Duodenal mucosa (tissue), 2 donors: ENCODE measurements around the gene DAAM1.

Experiments used
- H3K27ac ChIP-seq: one replicate; pipeline ENCODE4 v1.7.0; 2013; ENCODE audit warnings: low read depth, low read length
- H3K27me3 ChIP-seq, 2 donors: one replicate each; pipeline ENCODE4 v1.7.0; 2013; ENCODE audit warnings: low read length in 2 of 2, control low read depth in 1 of 2; ENCODE audit not compliant: insufficient read depth in 2 of 2, control insufficient read depth in 1 of 2
- H3K36me3 ChIP-seq, 2 donors: one replicate each; pipeline ENCODE4 v1.7.0; 2013; ENCODE audit warnings: low read length in 2 of 2, control low read depth in 1 of 2; ENCODE audit not compliant: insufficient read depth in 2 of 2, control insufficient read depth in 1 of 2
- H3K4me1 ChIP-seq, 2 donors: one replicate each; pipeline ENCODE4 v1.7.0; 2013; ENCODE audit warnings: low read length in 2 of 2, control low read depth in 1 of 2; ENCODE audit not compliant: insufficient read depth in 2 of 2, control insufficient read depth in 1 of 2
- H3K4me3 ChIP-seq, 2 donors: one replicate each; pipeline ENCODE4 v1.7.0; 2013; ENCODE audit warnings: low read length in 2 of 2, low read depth in 1 of 2
- H3K9ac ChIP-seq, 2 donors: one replicate each; pipeline ENCODE4 v1.7.0; 2013; ENCODE audit warnings: low read length in 2 of 2, low read depth in 1 of 2
- H3K9me3 ChIP-seq, 2 donors: one replicate each; pipeline ENCODE4 v1.7.0; 2013; ENCODE audit warnings: low read length in 2 of 2, control low read depth in 1 of 2; ENCODE audit not compliant: control insufficient read depth in 1 of 2

Gene DAAM1

DNA sequence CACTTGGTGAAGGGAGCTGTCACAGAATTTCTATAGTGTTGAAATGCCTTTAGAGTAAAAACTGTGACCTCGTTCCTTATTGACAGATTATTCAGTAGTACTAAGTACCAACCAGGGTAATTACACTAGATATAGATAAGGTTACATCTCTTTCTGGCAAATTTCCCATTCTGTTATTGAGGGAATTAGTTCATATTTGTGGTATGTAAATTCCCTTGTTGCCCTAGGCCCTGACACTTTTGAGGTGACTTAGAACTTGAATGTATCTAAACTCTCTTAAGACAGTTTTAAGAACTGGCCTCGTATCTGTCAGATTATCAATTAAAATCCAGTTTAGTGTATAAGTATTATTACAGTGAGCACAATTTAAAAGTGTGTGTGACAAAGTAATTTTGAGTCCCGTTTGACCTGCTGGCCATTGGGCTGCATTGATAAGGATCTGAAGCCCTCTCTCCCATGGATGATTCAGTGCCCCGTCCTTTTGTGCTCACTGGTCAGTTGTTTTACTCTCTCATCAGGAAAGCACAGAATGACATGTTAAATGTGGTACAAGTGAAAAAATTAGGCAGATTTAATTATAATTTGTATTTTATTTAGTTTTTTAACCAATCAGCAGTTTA lies 153.5 kb downstream of the DAAM1 start:
- no peaks in the 10 kb centered on the region for H3K4me1 ChIP-seq
- H3K9ac ChIP-seq = no peak overlapping the region
- no peak overlapping the region for H3K4me3 ChIP-seq
- H3K36me3 ChIP-seq = peaks cover 3 to 8% of the 10 kb centered on the region in 2 donors
- no peaks in the 10 kb centered on the region for H3K9me3 ChIP-seq
- no peaks in the 10 kb centered on the region for H3K27me3 ChIP-seq
- no peak overlapping the region for H3K27ac ChIP-seq

DNA sequence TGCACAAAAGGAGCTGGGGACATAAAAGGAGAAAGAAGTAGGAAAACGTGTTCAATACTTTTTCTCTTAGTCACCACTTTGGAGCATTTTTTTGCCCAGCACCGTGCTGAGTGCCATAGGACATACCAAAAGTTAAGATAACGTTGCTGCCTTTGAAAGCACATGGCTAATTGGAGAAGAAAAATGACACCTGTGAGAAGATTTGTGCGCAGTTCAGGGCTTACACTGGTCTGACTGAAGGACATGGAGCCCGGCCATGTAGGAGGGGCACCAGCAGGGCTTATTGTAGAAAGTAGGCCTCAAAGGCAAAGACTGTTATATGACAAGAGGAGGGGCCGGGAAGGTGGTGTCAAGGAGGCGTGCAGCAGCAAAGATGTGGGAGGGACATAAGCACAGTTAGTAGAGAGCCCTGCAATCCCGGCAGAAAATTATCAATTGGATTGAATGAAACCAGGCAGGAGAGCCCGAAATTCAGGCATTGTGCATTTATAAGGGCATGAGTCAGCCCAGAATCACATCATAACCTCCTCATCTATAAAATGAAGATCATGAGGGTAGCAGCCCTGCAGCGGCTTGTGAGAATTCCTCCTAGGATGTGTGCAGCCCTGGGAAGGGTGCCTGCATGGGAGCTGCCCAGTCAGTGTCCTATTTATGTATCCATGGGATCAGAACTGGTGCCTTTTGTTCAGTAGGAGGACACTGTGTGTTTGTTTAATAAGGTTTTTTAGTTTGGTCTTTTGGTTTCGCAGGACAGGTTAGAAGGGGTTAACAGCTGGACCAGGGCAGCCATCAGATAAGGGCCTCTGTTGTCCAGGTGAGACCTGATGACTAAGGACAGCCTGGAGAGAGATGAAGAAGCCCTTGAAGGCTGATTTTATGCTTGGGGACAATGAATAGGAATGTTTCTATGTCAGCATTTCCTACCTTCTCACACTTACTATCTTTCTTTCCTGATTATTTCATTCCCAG lies 154.3 kb downstream of the DAAM1 start:
- no peak overlapping the region for H3K27ac ChIP-seq
- H3K27me3 ChIP-seq = no peaks in the 10 kb centered on the region
- H3K9ac ChIP-seq = no peak overlapping the region
- H3K36me3 ChIP-seq = peaks cover 4 to 8% of the 10 kb centered on the region in 2 donors
- no peaks in the 10 kb centered on the region for H3K9me3 ChIP-seq
- no peak overlapping the region for H3K4me3 ChIP-seq
- H3K4me1 ChIP-seq = no peaks in the 10 kb centered on the region

DNA sequence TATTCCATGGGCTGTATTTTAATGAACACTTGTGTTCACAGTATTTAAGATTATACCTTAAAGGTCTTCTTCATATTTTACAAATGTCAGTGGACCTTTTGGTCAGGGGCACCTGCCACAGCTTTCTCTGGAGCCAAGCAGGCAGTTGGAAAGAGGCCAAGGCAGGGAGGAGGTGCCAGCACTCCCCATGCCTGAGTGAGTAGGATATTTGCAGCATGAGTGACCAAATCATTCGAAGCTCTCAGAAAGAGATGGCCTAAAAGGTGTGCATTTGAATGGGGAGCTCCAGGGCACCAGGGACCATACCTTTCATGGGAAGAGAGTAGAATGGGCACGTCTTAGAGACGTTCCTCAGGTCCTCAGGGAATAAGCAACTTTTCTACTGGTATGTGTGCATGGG lies 155.1 kb downstream of the DAAM1 start:
- H3K9me3 ChIP-seq = no peaks in the 10 kb centered on the region
- H3K27me3 ChIP-seq = no peaks in the 10 kb centered on the region
- H3K9ac ChIP-seq = no peak overlapping the region
- H3K4me1 ChIP-seq = no peaks in the 10 kb centered on the region
- peaks cover 4 to 9% of the 10 kb centered on the region in 2 donors for H3K36me3 ChIP-seq
- no peak overlapping the region for H3K27ac ChIP-seq
- H3K4me3 ChIP-seq = no peak overlapping the region

GRCh38 chr14:59344016-59344415 lies 155.5 kb downstream of the DAAM1 start:
- H3K27ac ChIP-seq = no peak overlapping the region
- H3K4me1 ChIP-seq = no peaks in the 10 kb centered on the region

DNA sequence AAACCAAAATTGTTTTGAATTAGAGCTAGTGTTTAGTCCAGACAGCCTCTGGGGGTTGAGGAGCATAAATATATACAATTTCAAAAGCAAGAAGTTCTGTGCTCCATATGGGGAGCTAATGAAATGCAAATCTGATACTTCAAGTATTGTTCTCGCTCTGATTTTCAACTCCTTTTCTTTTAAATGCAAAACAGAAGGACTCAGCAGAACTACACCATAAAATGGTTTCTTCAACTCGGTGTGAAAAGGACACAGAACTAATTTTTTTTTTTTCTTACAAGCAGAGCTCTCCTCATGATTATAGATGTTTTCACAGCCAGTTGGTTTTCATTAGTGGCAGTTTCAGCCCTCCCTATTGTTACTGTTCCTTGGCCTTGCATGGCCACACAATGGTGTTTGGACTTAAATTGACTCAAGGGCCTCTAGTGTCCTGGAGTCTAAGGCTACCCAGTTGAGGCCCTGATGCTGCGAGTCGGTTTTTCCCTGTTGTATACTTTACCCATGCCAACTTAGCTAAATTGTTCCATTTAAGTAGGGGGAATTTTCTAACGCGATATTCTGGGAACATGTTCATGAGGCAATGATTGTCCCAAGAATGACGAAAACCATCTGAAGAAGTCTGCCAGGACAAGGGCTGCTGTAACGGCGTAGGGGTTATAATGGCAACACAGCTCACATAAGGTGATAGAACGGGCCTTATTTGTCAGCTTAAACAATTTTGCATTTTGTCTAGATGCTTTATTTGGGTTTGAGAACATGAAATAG lies 156.4 kb downstream of the DAAM1 start:
- no peaks in the 10 kb centered on the region for H3K9me3 ChIP-seq
- no peak overlapping the region for H3K9ac ChIP-seq
- H3K27ac ChIP-seq = no peak overlapping the region
- no peaks in the 10 kb centered on the region for H3K27me3 ChIP-seq
- peaks cover 4 to 8% of the 10 kb centered on the region in 2 donors for H3K36me3 ChIP-seq
- H3K4me1 ChIP-seq = no peaks in the 10 kb centered on the region
- H3K4me3 ChIP-seq = no peak overlapping the region

More at GRCh38 chr14:59344016-59344415, 155.5 kb downstream of the DAAM1 start:
- Histone ChIP-seq H3K9ac (no peak overlapping the region), H3K36me3 (peaks cover 4 to 9% of the 10 kb centered on the region in 2 donors), H3K9me3 (no peaks in the 10 kb centered on the region), H3K27me3 (no peaks in the 10 kb centered on the region), H3K4me3 (no peak overlapping the region)

DNA sequence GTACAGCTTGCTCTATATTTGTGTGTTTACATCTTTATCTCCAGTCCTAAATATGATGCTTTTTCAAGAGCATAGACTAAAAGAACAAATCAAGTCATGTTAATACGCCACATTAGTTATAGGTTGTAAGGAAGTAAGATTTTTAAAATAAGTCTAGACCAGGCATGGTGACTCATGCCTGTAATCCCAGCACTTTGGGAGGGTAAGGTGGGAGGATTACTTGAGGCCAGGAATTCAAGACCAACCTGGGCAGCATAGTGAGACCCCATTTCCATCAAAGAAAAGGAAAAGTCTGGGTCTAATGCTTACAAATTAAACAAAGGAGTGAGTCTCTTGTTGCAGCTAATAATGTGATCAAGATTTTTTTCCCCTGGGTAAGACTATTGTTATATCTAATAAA lies 157.9 kb downstream of the DAAM1 start:
- Histone ChIP-seq H3K4me1 (no peaks in the 10 kb centered on the region), H3K27ac (no peak overlapping the region)

DNA sequence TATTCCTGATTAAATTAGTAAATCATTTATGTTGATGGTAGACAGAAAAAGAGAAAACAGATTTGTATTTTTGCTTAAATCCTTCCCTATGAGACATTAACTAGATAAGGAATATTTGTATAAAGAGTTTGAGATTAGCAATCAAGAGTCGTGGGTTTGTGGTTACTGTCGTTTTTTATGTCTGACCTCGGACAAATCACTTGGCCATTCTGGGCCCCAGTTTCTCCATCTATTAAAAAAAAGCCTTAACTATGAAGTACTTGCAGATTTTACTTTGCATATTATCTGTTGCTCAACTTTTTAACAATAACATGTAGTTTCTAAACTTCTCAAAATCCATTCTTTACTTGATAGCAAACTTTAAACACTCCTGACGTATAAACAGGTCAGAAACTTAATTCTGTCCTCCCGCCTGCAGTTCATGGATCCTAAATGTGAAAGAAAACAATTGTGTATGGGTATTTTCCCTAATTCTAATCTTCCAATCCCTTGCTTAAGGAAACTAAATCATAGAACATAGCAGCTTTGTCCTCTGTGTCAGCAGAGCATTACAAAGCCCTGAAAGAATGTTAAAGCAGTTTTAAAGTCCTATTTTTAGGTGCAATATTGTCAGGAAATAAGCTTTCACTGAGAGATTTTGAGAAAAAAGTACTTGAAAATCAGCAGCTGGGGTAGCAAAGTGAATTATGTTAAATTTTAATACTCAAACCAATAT lies 158.5 kb downstream of the DAAM1 start:
- H3K36me3 ChIP-seq = peaks cover 0 to 13% of the 10 kb centered on the region in 2 donors
- H3K9me3 ChIP-seq = no peaks in the 10 kb centered on the region
- no peaks in the 10 kb centered on the region for H3K27me3 ChIP-seq
- no peak overlapping the region for H3K9ac ChIP-seq
- H3K4me3 ChIP-seq = no peak overlapping the region
- no peak overlapping the region for H3K27ac ChIP-seq
- H3K4me1 ChIP-seq = no peaks in the 10 kb centered on the region

More for the DNA sequence above, 157.9 kb downstream of the DAAM1 start:
- Histone ChIP-seq H3K36me3 (peaks cover 0 to 12% of the 10 kb centered on the region in 2 donors), H3K9ac (no peak overlapping the region), H3K9me3 (no peaks in the 10 kb centered on the region), H3K27me3 (no peaks in the 10 kb centered on the region), H3K4me3 (no peak overlapping the region)

GRCh38 chr14:59347511-59347900 lies 159.0 kb downstream of the DAAM1 start:
- no peak overlapping the region for H3K27ac ChIP-seq
- H3K36me3 ChIP-seq = peaks cover 3 to 13% of the 10 kb centered on the region in 2 donors
- H3K9me3 ChIP-seq = no peaks in the 10 kb centered on the region
- H3K4me1 ChIP-seq = no peaks in the 10 kb centered on the region
- H3K9ac ChIP-seq = no peak overlapping the region
- H3K27me3 ChIP-seq = no peaks in the 10 kb centered on the region
- no peak overlapping the region for H3K4me3 ChIP-seq

DNA sequence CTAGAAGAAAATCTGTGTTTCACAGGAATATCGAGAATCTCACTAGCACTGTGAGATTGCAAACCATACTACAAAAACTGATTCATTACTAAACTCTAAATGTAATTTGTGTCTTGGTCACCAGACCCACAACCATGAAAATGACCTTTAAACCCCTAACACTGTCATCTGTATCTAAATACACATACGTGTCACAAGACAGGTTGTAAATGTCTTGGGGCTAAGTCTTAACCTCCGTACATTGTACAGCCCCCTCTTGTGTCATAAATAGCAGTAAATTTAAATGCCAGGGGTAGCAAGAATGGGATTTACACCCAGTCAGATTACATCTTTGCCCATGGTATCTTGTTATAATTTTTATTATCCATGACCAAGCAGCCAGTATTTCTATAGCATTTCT lies 159.4 kb downstream of the DAAM1 start:
- Histone ChIP-seq H3K9me3 (no peaks in the 10 kb centered on the region), H3K27ac (no peak overlapping the region), H3K9ac (no peak overlapping the region), H3K36me3 (peaks cover 4 to 14% of the 10 kb centered on the region in 2 donors), H3K4me1 (no peaks in the 10 kb centered on the region), H3K4me3 (no peak overlapping the region), H3K27me3 (no peaks in the 10 kb centered on the region)
